Activated CD8-positive, alpha-beta memory T cell treated with anti-CD3 and anti-CD28 coated beads for 1 hour (primary cell): Measurements from ENCODE around the gene ERCC5.

Experiments used
- DNase-seq, 2 donors: peaks; one replicate each; pipeline ENCODE4 v3.0.0-alpha.2; 2020; ENCODE audit warnings: low read depth in 1 of 2; ENCODE audit errors: extremely low read depth in 1 of 2

Gene ERCC5

GRCh38 chr13:102914339-102914930 is 68.6 kb downstream of the ERCC5 start:
- no peak for DNase-seq

GRCh38 chr13:102915393-102915930 is 69.6 kb downstream of the ERCC5 start:
- no peak for DNase-seq

- DNase-seq, result no peak
Observed at GRCh38 chr13:102917019-102917418, 71.2 kb downstream of the ERCC5 start.

- DNase-seq, result no peak
Observed at GRCh38 chr13:102922184-102922583, 76.4 kb downstream of the ERCC5 start.
